Stimulated activated CD4-positive, alpha-beta T cell treated with anti-CD3 and anti-CD28 coated beads, Interleukin-4, amount 100 ng/mL, for 4 hours (primary cell): Measurements from ENCODE around the gene UNC50.
A peak's percentile ranks its signal among the peaks of the same experiment; 100 is the strongest.
"Not testable (repeated sequence)": the region's sequence is repeated elsewhere in the genome, so short reads cannot be mapped to it uniquely, and the experiment has no call there.

Source experiments
- DNase-seq, 2 experiments: peaks; one replicate each; pipeline ENCODE4 v3.0.0-alpha.2; 2020

UNC50 gene

DNA sequence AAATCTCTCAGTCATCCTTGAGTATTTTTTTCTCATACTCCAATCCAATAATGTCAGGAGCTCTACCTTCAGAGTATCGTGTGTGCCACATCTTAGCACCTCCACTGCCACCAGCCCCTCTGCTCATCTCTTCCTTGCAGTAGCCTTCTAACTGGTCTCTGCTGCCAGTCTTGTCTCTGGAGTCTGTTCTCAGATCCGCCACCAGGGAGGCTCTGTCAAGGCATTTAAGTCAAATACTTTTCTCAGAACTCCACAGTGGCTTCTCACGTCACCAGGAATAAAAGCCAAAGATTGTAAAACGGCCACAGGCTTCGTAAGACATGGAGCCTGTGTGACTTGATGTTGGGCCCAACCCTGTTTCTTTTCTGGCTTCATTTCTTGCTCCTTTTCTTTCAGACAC is 7.1 kb downstream of the UNC50 start:
- DNase-seq, result no peak

DNA sequence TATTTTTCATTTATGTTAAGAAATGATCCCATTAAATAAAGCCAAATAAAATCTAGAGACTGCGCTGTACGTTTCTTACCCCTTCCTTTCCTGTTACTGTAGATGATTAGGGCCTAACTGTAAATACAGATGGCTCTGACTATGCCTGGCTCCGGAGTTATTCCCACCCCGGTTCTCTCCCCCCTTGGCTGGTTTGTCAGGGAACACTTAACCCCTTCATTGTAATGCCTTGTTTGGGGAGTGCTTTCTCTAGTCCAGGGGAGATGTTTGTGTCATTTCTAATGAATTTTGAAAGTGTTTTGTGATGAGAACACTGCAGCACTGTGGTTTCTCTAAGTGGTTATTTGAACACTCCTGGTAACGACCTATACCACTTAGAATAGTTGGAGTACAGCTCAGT is 8.8 kb downstream of the UNC50 start:
- no peak for DNase-seq

DNA sequence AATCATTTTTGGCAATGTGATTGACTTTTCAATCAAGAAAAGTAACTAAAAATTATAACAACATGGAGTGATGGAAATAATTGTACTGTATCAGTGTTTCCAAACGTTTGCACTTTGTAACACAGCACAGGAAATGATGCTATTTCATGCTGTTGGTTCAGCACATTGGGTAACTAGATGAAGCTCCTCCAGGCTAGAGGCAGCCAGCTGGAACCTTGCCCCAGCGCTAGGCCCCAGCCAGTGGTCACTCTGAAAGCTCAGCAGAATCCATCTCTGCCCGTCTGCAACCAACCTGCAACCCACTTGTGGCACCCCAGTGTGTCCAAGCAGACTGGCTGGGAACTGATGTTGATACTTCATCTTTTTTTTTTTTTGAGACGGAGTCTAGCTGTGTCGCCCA is 15.3 kb downstream of the UNC50 start:
- DNase-seq, result no peak

DNA sequence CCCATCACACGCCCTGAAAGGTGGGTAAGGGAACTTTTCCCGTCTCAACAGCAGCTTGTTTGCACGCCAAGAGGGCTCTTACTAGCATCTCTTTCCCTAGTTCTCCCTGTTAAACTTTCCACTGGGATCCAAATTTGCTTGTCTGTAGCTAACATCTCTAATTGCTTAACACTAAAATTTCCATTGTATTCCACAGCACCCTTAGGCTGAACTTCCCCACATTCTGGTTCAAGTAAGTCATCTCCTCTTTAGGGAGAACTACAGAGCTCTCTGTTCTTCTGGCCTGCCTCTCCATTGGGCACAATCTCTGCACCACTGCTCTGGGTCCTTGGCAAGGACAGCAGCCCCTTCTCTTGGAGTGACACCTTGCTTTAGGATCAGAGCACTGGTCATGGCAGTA is 24.0 kb downstream of the UNC50 start:
- DNase-seq, result no peak

DNA sequence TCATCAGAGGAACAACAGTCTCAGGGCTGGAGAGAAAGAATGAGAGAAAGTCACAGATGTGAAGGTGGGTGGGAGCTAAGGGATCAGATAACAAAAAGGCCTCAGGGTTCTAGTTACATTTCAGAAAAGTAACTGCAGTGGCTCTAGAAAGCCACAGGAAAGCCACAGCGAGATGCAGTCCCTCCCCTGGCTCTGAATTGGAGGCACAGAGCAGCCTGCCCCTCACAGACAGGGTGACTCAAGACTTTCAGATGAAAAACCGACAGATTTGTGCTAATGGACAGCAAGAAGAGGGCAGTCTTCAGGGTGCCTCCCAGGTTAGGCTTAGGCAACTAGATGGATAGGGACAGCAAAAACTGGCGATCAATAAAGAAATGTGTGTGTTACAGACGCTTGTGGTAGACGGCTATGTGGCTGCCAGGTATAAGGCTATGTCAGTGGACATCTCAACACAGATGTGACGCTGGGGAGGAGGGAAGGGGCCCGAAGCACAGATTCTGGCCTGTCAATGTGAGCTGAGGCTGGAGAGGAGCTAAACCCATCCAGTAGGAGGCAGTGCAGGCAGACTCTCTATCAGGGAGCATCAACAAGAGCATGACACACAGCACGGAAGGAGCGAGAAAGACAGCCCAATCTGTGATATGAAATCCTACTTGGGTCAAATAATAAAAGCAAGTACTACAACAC is 26.2 kb downstream of the UNC50 start:
- DNase-seq, result peak; percentile 29 to 35

DNA sequence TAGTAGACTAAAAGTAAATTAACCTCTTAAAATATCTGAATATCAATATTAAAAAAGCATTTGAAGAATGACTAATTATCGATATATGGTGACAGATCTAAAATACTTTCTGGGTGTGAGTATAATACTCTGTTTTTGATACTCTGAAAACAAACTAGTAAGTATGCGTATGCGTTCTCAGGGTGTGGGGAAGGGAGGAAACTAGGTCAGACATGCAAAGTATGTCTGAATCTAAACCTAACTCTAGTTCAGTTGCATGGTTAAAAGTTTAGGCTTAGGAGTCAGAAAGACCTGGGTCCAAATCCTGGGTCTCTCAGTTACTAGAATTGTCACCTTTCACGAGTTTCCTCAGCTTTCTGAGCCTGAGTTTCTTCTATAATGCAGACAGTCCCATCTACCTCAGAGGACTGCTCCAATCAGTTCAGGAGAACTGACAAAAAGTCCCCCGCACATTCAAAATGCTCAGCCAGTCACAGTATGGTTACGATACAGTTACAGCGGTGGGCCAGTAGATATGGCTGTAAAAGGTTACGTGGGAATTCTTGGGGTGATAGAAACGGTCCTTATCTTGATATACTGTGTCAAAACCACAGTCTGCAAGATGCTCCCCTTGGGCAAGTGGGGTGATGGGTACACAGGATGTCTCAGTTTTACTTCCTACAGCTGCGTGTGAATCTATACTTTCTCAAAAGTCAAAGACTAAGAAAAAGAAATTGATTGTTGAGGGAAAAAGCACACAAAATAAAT is 29.2 kb downstream of the UNC50 start:
- DNase-seq, result peak in 1 of 2 experiments; percentile 23

DNA sequence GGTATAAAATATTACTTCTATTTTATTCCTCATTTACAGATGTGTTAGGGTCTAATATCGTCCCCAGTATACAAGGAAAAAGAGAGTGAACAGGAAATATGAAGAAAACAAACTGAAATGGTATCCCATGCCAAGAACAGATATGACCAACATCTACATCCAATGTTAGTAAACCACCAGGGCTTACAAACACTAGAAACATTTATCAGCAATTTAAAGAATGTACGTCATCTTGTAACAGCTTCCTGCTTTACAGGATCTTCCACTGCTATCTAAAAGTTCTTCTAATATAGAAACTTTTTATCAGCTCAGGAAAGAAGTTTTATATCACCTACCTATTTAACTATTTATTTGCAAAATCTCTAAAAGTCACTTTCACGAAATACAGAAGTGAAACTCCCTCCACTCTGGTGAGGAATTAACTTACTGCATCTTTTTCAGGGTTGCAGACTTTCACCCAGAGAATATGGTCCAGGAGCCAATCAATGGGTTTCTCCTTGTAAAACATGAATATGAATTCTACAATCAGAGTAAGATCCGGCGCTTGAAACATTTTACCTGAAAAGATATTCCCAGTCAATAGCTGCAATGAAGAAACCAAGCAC is 35.2 kb downstream of the UNC50 start:
- DNase-seq, result no peak

DNA sequence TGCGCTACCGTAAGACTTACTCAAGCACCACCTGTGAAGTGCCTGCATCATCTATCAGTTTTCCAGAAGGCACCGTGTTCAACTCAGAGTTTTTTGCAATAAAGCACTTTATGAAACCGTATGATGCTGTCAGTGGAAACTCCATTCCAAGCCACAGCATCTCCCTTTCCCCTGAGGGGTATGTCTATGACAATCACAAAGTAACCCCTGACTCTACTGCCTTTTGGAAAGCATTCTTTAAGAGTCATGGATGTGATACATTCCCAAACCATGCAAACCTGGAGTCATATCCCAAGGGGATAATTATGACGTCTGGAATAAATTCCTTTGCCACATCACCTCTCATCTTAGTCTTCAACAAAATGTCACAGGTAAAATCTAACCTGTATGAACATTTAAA is 39.2 kb downstream of the UNC50 start:
- no peak for DNase-seq

DNA sequence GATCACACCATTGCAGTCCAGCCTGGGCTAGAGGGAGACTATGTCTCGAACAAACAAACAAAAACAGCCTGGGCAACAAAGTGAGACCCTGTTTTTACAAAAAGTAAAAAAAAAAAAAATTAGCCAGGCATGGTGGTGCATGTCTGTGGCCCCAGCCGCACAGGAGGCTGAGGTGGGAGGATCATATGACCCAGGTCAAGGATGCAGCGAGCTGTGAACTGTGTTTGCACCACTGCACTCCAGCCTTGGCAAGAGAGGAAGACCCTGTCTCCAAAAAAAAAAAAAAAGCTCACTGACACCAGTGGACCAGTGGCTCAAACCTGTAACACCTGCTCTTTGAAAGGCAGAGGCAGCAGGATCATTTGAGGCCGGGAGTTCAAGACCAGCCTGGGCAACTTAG is 40.1 kb downstream of the UNC50 start:
- DNase-seq, result no peak

DNA sequence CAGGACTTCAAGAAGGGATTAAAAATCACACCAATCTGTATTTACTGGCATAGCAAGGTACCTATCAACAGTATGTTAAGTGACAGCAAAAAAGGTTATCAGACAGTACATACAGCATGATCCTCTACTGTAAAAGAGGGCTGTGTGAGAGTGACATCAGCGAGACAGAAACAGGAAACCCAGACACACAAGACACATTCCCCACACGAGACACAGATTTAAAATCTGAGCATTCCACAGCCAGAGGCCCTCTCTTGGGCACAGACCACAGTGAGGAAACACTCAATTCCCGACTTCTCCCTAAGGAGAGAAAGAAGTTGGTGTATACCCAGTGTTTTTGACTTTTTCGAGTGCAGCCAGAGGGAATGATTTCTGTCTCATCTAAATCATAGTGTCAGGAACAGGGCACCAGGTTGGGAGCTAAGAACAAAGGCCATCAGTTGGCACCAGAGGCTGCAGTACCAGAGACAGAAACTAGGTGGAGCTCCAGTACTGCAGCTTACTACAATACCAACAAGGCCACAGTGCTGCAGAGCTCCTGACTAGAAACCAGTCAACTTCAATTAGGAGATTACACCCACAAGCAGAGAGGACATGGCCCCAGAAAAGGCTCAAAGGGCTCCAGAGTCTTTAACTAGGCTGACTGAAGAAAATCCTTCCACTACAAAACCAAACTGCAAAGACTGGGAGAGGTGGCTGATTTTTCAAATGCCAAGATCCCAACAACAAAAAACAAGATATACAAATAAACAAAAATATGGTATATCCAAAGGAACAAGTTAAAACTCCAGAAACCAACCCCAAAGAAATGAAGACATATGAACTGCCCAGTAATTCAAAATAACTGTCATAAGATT is 41.0 kb downstream of the UNC50 start:
- DNase-seq, result peak; percentile 69 to 74

DNA sequence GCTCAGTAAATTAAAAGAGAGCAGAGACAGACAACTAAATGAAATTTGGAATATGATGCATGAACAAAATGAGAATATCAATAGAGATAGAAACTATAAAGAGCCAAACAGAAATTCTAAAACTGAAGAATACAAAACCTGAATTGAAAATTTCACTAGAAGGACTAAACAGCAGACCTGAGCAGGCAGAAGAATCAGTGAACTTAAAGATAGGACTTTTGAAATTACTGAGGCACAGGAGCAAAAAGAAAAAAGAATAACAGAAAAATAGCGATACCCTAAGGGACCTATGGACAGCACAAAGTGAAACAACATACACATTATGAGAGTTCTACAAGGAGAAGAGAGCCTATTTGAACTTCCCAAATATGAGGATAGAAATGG is 41.6 kb downstream of the UNC50 start:
- DNase-seq, result no peak

DNA sequence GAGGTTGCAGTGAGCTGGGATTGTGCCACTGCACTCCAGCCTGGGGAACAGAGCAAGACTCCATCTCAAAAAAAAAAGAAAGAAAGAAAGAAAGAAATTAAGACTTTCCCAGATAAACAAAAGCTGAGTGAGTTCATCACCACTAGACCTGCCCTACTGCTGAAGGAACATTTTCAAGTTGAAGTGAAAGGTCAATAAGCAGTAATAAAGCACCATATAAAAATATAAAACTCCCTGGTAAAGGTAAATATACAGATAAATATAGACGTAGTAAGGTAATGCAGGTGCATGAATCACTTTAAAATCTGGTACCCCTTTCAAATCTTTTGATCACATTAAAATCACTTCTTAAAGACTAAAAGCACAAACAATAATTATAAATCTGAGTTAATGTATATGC is 42.6 kb downstream of the UNC50 start:
- DNase-seq, result no peak

DNA sequence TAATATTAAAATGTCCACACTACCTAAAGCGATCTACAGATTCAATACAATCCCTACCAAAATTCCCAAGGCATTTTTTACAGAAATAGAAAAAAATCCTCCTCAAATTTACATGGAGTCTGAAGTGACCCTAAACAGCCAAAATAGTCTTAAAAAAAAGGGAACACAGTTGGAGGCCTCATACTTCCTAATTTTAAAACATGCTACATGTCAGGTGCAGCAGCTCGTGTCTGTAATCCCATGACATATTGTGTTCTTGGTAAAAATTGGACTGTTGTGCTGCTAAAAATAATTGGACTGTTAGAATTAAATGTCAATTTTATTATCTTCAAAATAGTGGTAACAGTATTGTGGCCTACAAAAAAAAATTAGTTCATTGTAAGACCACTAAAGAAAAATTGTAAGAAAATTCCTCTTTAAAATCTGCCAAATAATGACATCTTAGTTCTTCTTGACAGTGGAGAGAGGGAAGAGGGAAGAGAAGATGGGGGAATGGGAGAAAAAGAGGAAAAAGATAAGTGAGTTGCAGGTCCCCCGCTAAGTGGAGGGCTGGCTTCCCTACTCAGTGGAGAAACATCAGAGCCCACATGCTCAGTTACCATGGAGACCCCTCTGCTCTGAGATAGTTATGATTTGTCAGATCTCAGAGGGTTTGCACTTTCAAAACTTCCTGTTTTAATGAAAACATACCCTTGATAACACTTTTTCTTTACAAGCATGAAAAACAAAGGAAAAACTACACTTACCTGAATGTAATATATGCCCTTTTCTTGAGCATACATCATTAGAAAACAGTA is 46.5 kb downstream of the UNC50 start:
- no peak for DNase-seq

DNA sequence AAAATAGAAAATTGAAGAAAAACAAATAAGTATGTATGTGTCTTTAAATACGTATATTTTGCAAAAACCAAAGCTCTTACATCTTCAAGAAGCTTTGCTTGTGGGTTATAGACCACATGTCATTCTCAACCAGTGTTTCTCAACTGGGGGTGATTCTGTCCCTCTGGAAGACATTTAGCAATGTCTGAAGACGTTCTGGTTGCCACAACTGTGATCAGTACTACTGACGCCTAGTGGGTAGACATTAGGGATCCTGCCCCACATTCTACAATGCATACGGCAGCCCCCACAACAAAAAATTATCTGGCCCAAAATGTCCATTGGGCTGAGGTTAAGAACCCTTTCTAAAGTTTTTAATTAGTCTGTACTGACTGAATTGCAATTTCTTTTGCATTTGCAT is 48.4 kb downstream of the UNC50 start:
- DNase-seq, result no peak

DNA sequence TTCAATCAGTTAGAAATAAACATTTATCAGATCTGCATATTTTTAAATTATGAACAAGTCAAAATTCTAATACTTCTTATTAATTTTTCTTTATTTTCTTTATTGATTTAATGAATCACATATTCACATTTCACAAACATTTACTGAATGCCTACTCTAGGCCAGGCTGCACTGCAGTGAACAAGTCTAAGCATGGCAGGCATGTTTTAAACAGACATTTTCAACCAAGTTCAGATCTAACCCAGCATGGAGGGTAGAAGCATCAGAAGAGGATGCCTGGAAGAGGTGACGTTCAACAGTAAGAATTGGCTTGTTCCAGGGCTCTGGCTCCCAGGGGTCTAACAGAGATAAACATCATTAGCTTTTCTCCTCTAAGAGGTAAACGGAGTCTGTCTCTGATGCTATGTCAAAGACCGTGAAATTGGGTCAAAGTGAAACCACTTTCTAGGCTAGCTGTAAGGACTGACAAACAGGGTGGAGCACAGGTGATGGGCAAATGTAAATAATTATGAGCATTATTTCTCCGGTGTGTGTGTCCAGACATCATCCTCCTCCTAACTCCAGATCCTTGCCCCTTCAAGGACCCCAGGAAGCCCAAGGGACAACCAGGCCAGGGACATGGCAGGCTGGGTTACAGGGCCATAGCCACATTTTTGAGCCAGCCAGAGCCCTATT is 50.6 kb downstream of the UNC50 start:
- no peak for DNase-seq

DNA sequence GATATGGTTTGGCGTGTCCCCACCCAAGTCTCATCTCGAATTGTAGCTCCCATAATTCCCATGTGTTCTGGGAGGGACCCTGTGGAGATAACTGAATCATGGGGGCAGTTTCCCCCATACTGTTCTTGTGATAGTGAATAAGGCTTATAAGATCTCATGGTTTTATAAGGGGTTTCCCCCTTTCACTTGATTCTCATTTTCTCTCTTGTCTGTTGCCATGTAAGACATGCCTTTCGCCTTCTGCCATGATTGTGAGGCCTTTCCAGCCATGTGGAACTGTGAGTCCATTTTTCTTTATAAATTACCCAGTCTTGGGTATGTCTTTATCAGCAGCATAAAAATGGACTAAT is 51.1 kb downstream of the UNC50 start:
- DNase-seq, result not testable (repeated sequence)

DNA sequence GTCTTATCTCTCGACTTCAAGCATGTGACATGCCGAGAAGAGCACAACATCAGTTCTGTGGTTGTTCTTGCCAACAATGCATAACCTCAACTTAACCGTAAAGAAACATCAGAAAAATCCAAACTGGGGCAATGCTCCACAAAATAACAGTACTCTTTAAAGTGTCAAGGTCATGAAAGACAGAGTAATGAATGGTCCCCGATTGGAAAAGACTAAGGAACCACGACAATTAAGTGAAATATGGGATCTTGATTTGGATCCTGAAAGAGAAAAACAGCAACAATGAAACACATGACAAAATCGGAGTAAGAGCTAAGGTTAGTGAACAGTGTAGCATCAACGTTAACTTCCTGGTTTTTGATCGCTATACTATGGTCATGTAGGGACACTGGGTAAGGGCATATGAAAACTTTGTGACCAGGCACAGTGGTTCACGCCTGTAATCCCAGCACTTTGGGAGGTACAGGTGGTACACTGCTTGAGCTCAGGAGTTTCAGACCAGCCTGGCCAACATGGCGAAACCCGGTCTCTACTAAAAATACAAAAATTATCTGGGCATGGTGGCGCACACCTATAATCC is 55.2 kb downstream of the UNC50 start:
- DNase-seq, result no peak

DNA sequence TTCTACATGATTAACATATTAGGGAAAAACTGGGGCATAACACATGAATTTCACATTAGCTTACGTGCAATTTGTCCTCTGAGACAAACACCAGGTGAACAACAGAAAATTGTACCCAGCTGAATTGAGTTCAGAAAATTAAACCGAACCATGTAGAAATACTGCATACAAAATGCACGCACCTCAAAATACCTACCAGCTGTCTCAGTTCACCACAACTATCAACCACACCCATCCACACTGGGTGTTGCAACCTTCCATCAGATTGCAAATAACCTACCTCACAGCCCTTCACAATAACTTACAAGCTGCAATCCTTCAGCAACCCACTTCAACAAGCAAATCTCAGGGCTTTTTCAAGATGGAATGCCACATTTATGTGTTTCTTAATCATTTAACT is 55.9 kb downstream of the UNC50 start:
- peak in 1 of 2 experiments; percentile 46 for DNase-seq

DNA sequence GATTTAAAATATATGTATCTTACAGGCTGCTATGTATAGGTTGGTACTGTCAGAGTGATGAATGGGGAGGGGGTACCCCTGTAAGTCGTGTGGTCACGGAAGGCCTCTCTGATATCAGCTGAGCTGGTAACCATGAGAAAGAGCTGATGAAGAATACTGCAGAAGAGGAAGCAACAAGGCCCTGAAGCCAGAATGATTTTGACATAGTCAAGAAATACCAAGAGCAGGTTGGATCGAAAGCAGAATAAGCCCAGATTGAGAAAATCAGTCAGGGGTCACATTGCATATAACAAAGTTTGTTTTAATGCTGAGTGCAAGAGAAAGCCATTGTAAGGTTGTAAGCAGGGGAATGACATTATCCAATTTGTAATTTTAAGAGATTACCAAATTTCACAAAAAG is 57.3 kb downstream of the UNC50 start:
- DNase-seq, result no peak
